GM12864 (cell line): ENCODE data around the gene TTLL5.

Experiments
- DNase-seq: peaks from one replicate; pipeline ENCODE4 v3.0.0-alpha.2; 2011; ENCODE audit warnings: low read depth
- H3K4me3 ChIP-seq: 2 replicates; pipeline ENCODE4 v1.5.1; 2011; ENCODE audit warnings: mild to moderate bottlenecking, low read depth, low read length, control low read depth
- TF ChIP-seq, protein P1 (sequence below): IDR thresholded peaks from 2 replicates; pipeline ENCODE4 v1.5.1; 2011; ENCODE audit warnings: low read depth, mild to moderate bottlenecking, moderate library complexity, low read length, control low read depth, inconsistent platforms; ENCODE audit errors: missing control alignments

The TTLL5 gene

DNA sequence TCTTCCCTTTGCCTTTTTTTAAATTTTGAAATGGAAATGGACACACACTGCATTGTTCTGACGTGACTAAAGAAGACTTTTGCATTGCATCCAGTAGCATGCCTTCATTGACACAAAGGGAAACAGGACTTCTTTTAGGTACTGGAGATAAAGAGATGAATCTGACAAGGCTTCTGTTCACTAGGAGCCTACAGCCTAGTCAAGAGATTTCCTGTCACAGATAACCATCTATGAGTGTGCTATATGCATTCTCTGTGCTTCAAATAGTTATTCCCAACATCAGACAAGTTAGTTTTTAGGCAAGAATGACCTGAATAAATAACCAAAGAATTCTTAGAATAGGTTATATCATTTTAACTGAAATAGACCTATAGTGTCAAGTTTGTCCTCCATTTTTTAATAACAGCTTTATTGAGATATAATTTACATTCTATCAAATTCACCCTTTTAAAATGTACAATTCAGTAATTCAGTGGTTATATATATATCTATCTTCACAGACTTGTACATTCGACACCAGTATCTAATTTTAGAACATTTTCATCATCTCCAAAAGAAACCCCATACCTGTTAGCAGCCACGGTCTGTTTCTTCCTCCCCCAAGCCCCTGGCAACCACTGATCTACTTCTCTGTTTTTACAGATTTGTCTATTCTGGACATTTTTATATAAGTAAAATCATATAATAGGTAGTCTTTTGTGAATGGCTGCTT, 122.7 kb downstream of the TTLL5 start:
- TF ChIP-seq, protein P1, sequence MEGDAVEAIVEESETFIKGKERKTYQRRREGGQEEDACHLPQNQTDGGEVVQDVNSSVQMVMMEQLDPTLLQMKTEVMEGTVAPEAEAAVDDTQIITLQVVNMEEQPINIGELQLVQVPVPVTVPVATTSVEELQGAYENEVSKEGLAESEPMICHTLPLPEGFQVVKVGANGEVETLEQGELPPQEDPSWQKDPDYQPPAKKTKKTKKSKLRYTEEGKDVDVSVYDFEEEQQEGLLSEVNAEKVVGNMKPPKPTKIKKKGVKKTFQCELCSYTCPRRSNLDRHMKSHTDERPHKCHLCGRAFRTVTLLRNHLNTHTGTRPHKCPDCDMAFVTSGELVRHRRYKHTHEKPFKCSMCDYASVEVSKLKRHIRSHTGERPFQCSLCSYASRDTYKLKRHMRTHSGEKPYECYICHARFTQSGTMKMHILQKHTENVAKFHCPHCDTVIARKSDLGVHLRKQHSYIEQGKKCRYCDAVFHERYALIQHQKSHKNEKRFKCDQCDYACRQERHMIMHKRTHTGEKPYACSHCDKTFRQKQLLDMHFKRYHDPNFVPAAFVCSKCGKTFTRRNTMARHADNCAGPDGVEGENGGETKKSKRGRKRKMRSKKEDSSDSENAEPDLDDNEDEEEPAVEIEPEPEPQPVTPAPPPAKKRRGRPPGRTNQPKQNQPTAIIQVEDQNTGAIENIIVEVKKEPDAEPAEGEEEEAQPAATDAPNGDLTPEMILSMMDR, result no peak
- no peak overlapping the region for H3K4me3 ChIP-seq
- no peak for DNase-seq

- no peak for DNase-seq
- no peak overlapping the region for H3K4me3 ChIP-seq
- TF ChIP-seq, protein P1, result no peak
Measured at GRCh38 chr14:75784314-75784686, 123.3 kb downstream of the TTLL5 start.

DNA sequence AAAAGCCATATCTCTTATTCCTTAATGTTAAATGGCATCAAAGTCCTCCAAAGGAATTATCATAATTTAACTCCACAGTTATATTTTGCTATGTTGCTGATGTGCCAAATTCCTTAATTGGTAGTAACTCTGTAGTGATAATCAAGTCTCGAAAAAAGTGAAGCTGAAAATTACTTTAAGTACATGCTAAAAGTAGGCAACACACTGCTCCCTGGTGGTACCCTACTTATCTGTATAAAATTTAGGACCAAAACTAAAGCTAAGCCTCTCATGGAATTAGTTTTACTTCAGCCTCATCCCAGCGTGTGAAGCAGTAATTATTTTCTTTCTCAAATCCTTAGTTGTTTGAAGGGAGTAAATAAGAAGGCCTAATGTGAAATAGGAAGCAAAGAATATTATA, 132.8 kb downstream of the TTLL5 start:
- H3K4me3 ChIP-seq, result no peak overlapping the region
- DNase-seq, result no peak
- TF ChIP-seq, protein P1, result no peak

DNA sequence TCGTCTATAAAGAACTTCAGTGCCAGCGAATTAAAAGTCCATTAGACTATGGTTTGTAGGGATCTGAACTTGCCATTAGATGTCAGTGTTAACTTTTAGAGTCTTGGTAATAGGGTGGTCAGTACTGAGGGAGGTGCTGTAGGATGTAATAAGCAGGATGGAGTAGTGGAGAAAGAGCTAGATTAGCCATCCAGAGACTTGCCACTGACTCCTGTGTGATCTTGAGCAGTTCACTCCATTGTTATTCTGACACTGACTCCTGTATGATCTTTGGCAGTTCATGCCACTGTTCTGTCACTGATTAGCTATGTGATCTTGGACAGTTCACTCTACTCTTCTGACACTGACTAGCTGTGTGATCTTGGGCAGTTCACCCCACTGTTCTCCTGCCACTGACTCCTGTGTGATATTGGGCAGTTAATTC, 133.6 kb downstream of the TTLL5 start:
- DNase-seq, result no peak
- no peak overlapping the region for H3K4me3 ChIP-seq
- TF ChIP-seq, protein P1, result no peak

DNA sequence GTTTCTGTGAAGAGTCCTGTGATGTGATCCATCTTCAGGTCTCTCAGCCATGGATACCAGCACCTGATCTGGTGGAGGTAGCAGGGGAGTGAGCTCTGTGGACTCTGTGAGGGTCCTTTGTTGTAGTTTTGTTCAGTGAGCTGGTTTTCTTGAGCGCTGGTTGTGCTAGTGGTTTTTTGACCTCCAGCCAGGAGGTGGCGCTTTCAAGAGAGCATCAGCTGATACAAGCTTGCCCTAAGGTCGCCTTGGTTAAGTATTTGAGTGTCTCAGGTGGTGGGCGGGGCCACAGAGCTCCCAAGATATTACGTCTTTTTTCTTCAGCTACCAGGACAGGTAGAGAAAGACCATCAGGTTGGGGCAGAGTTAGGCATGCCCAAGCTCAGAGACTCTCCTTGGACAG, 139.7 kb downstream of the TTLL5 start:
- no peak for DNase-seq
- no peak overlapping the region for H3K4me3 ChIP-seq

DNA sequence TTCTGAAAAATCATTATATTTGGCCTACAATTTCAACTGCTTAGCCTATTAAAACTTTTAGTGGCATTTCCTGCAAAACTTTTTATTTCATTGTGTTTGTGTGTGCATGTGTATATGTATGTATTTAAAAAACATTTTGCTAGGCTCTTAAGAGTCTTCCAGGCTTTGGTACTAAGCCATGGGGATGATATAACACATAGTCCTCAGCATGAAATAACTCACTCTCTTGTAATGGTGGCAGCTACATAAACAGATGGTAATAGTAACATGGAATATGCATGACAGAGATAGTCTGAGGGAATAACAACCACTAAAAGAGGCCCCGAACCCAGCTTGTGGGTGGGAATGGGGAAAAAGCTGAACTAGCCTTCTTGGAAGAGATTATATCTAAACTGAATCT, 141.4 kb downstream of the TTLL5 start:
- TF ChIP-seq, protein P1, result no peak
- no peak for DNase-seq
- no peak overlapping the region for H3K4me3 ChIP-seq

More for the DNA sequence above, 139.7 kb downstream of the TTLL5 start:
- TF ChIP-seq, protein P1, result no peak

GRCh38 chr14:75803765-75804164, 142.7 kb downstream of the TTLL5 start:
- TF ChIP-seq, protein P1, result no peak
- no peak for DNase-seq
- H3K4me3 ChIP-seq, result no peak overlapping the region
